ENCODE results near the gene APBA2. TPM values are rescaled to one million over a fixed set of nuclear protein-coding genes. Genes with fewer than 3 reads are reported as not detected.

APBA2 gene
- total and polyA plus RNA-seq, 10 of the 15 experiments (the other 5 are each of a cell fraction or from before 2014, with no cell fraction given) = 0.06 to 0.26 (median 0.07) TPM; not detected in 7

- intact Hi-C loops (cut with micrococcal nuclease; ENCODE audit: unreplicated experiment) (no loop called here), in situ Hi-C loops (cut with MboI) (loop anchor here (25.0 kb wide), 1 partner anchor 941 kb away; no protein-coding TSS in a partner anchor)
- Histone ChIP-seq H3K79me2 (ENCODE audit: control insufficient read depth, insufficient read depth, low read length) (no peaks in the 10 kb centered on the region), H3K27me3 (replicated peaks in 1 of 2; ENCODE audit: control insufficient read depth in 2 of 2, insufficient read depth in 2 of 2, low read length in 1 of 2) (no peaks in the 10 kb centered on the region), H3K4me3 (no peak overlapping the region), H3K4me1 (ENCODE audit: control insufficient read depth, insufficient read depth, low read length) (no peaks in the 10 kb centered on the region), H4K20me1 (ENCODE audit: control insufficient read depth, insufficient read depth) (no peaks in the 10 kb centered on the region), H3K27ac (ENCODE audit: control insufficient read depth, insufficient read depth) (no peak overlapping the region), H3K9ac (ENCODE audit: control insufficient read depth, insufficient read depth, low read length) (no peak overlapping the region), H3K9me3 (replicated peaks; ENCODE audit: control insufficient read depth, insufficient read depth, low read length) (no peaks in the 10 kb centered on the region), H3K36me3 (ENCODE audit: control insufficient read depth in 2 of 2, insufficient read depth in 2 of 2, low read length in 1 of 2) (no peaks in the 10 kb centered on the region), H2AFZ (ENCODE audit: control insufficient read depth, low read depth, low read length) (no peak overlapping the region), H3K4me2 (ENCODE audit: control insufficient read depth, insufficient read depth) (no peak overlapping the region)
- no TSS peak for BruUV-seq (replicated peaks)
- FAIRE-seq (no peak), DNase-seq (ENCODE audit: low read depth, low spot score) (no peak), ATAC-seq (no peak)
- ChIA-PET SMC1A (ENCODE audit: uncharacterized antibody, unreplicated experiment) (no interaction called here), RAD21 (ENCODE audit: unreplicated experiment) (no interaction called here), POLR2A (no interaction called here), CTCF (interaction anchor here (0.9 to 1.1 kb wide), 2 partner anchors 19 kb away, joined by 4 read pairs; no protein-coding TSS in a partner anchor)
- 36% methylated on average over 7 of the region's 7 CpGs for WGBS (ENCODE audit: insufficient coverage, insufficient replicate concordance, low lambda C conversion rate, missing lambda C conversion rate)
- no peak for TF ChIP-seq POLR2AphosphoS2 (IDR thresholded peaks at IDR 0.05; ENCODE audit: low read depth, low read length)
- TF ChIP-seq, protein P1, sequence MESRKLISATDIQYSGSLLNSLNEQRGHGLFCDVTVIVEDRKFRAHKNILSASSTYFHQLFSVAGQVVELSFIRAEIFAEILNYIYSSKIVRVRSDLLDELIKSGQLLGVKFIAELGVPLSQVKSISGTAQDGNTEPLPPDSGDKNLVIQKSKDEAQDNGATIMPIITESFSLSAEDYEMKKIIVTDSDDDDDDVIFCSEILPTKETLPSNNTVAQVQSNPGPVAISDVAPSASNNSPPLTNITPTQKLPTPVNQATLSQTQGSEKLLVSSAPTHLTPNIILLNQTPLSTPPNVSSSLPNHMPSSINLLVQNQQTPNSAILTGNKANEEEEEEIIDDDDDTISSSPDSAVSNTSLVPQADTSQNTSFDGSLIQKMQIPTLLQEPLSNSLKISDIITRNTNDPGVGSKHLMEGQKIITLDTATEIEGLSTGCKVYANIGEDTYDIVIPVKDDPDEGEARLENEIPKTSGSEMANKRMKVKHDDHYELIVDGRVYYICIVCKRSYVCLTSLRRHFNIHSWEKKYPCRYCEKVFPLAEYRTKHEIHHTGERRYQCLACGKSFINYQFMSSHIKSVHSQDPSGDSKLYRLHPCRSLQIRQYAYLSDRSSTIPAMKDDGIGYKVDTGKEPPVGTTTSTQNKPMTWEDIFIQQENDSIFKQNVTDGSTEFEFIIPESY (IDR thresholded peaks at IDR 0.05) = no peak
- TF ChIP-seq, protein P2, sequence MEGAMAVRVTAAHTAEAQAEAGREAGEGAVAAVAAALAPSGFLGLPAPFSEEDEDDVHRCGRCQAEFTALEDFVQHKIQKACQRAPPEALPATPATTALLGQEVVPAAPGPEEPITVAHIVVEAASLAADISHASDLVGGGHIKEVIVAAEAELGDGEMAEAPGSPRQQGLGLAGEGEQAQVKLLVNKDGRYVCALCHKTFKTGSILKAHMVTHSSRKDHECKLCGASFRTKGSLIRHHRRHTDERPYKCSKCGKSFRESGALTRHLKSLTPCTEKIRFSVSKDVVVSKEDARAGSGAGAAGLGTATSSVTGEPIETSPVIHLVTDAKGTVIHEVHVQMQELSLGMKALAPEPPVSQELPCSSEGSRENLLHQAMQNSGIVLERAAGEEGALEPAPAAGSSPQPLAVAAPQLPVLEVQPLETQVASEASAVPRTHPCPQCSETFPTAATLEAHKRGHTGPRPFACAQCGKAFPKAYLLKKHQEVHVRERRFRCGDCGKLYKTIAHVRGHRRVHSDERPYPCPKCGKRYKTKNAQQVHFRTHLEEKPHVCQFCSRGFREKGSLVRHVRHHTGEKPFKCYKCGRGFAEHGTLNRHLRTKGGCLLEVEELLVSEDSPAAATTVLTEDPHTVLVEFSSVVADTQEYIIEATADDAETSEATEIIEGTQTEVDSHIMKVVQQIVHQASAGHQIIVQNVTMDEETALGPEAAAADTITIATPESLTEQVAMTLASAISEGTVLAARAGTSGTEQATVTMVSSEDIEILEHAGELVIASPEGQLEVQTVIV (IDR thresholded peaks at IDR 0.05; ENCODE audit: borderline replicate concordance, partially characterized antibody) = no peak
- no peak for TF ChIP-seq SPI1 (IDR thresholded peaks at IDR 0.05; ENCODE audit: borderline replicate concordance, insufficient read depth, low read depth, low read length)
- no peak for TF ChIP-seq EZH2 (IDR thresholded peaks at IDR 0.05; ENCODE audit: borderline replicate concordance, control insufficient read depth, low read depth, low read length)
- TF ChIP-seq TCF12 (IDR thresholded peaks at IDR 0.05; ENCODE audit: low read depth, low read length) = no peak
- no peak for TF ChIP-seq TCF3 (IDR thresholded peaks at IDR 0.05; ENCODE audit: borderline replicate concordance, insufficient read depth, low read depth, low read length)
- no peak for TF ChIP-seq BACH1 (IDR thresholded peaks at IDR 0.05; ENCODE audit: borderline replicate concordance)
- no peak for TF ChIP-seq BCLAF1 (IDR thresholded peaks at IDR 0.05)
- TF ChIP-seq SMARCA5 (IDR thresholded peaks at IDR 0.05) = no peak
- TF ChIP-seq RAD21 (IDR thresholded peaks at IDR 0.05; ENCODE audit: insufficient read depth, low read depth, low read length) = no peak
- no peak for TF ChIP-seq SIN3A (IDR thresholded peaks at IDR 0.05; ENCODE audit: low read depth, low read length)
- TF ChIP-seq FOXK2 (IDR thresholded peaks at IDR 0.05) = no peak
- TF ChIP-seq TARDBP (IDR thresholded peaks at IDR 0.05; ENCODE audit: borderline replicate concordance) = no peak
- no peak for TF ChIP-seq SMAD5 (IDR thresholded peaks at IDR 0.05; ENCODE audit: low read depth)
- TF ChIP-seq, protein P3, sequence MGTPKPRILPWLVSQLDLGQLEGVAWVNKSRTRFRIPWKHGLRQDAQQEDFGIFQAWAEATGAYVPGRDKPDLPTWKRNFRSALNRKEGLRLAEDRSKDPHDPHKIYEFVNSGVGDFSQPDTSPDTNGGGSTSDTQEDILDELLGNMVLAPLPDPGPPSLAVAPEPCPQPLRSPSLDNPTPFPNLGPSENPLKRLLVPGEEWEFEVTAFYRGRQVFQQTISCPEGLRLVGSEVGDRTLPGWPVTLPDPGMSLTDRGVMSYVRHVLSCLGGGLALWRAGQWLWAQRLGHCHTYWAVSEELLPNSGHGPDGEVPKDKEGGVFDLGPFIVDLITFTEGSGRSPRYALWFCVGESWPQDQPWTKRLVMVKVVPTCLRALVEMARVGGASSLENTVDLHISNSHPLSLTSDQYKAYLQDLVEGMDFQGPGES (IDR thresholded peaks at IDR 0.05) = no peak
Observed at GRCh38 chr15:29121369-29121656, 235.5 kb downstream of the APBA2 start.
